Measurements from ENCODE around the gene SERPINB1. TPM values are rescaled to one million over a fixed set of nuclear protein-coding genes. Genes with fewer than 3 reads are reported as not detected.

SERPINB1 gene
- total RNA-seq, 1 experiment from 2014 or later = 73.2 TPM

DNA sequence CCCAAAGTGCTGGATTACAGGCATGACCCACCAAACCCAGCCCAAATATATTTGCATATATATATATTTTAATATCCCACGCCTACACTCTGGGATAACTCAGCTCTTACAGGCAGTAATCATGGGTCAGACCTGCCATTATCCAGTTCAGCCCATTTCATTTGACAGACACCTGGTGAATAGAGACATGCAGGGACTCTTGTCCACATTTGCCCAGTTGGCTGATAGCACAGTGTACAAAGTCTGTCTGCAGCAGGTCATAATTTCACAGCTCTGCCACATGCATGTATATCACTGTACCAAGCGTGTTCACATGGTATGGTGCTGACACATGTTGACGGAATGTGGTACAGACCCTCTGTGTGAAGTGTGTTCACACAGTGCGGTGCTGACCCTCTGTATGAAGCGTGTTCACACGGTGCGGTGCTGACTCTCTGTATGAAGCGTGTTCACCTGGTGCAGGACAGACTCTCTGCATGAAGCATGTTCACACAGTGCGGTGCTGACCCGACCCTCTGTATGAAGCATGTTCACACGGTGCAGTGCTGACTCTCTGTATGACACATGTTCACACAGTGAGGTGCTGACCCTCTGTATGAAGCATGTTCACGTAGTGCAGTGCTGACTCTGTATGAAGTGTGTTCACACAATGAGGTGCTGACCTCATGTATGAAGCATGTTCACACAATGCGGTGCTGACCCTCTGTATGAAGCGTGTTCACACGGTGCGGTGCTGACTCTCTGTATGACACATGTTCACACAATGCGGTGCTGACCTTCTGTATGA lies 10.3 kb upstream of the SERPINB1 start:
- no peak for ATAC-seq
- ChIA-PET CTCF (interaction anchor here (1.8 to 1.9 kb wide), 2 partner anchors 60 to 100 kb away, joined by 5 to 8 read pairs; no protein-coding TSS in a partner anchor), RAD21 (ENCODE audit: low non-redundant PET in 1 of 2, low total read pairs in 2 of 2, uncharacterized antibody in 2 of 2, unreplicated experiment in 2 of 2) (no interaction called here), POLR2A (interaction anchor here (2.2 kb wide), 2 partner anchors 10 to 17 kb away, joined by 9 to 14 read pairs; partner anchors contain the start of gene SERPINB1)
- intact Hi-C loops (cut with micrococcal nuclease) = no loop called here
- no peaks in the 10 kb centered on the region for H3K79me2 ChIP-seq (ENCODE audit: insufficient read depth, low read length)
- no peak overlapping the region for H3K9ac ChIP-seq (ENCODE audit: low read length)
- H4K20me1 ChIP-seq (ENCODE audit: insufficient read depth) = no peaks in the 10 kb centered on the region
- H3K27me3 ChIP-seq (ENCODE audit: insufficient read depth, low read length) = no peaks in the 10 kb centered on the region
- H3K9me3 ChIP-seq (ENCODE audit: control insufficient read depth in 1 of 2, insufficient read depth in 1 of 2, low read depth in 1 of 2, low read length in 2 of 2) = no peaks in the 10 kb centered on the region
- no TSS peak for BruUV-seq (replicated peaks)
- no peak overlapping the region for H3K4me3 ChIP-seq (replicated peaks in 1 of 2; ENCODE audit: low read depth in 1 of 2, low read length in 2 of 2)
- H3K27ac ChIP-seq (ENCODE audit: low read depth, low read length) = no peak overlapping the region
- no peaks in the 10 kb centered on the region for H3K9me2 ChIP-seq (ENCODE audit: insufficient read depth)
- H3K36me3 ChIP-seq (ENCODE audit: control insufficient read depth in 1 of 2, insufficient read depth in 2 of 2, low read length in 2 of 2) = no peaks in the 10 kb centered on the region
- peaks cover 40 to 88% of the 10 kb centered on the region in 2 experiments for H3K4me1 ChIP-seq (ENCODE audit: control insufficient read depth in 1 of 2, insufficient read depth in 2 of 2, low read length in 2 of 2)
- no peak overlapping the region for H3K4me2 ChIP-seq (ENCODE audit: low read length)
- H2AFZ ChIP-seq (ENCODE audit: low read depth, low read length, poor library complexity, severe bottlenecking) = no peak overlapping the region
- TF ChIP-seq POLR2A (IDR thresholded peaks at IDR 0.05; ENCODE audit: borderline replicate concordance, extremely low read depth, insufficient read depth, insufficient read length) (no peak), POLR2AphosphoS5 (IDR thresholded peaks at IDR 0.05; ENCODE audit: low read depth, low read length) (no peak), FOSL1 (IDR thresholded peaks at IDR 0.05; ENCODE audit: low read depth) (no peak), CEBPB (IDR thresholded peaks at IDR 0.05; ENCODE audit: low read depth) (no peak), ZBTB33 (IDR thresholded peaks at IDR 0.05; ENCODE audit: extremely low read depth, insufficient replicate concordance, low read length) (no peak), ELF1 (IDR thresholded peaks at IDR 0.05; ENCODE audit: borderline replicate concordance, low read depth) (no peak), EZH2phosphoT487 (IDR thresholded peaks at IDR 0.05; ENCODE audit: borderline replicate concordance) (no peak), RAD21 (IDR thresholded peaks at IDR 0.05; ENCODE audit: low read depth) (no peak), SIN3A (IDR thresholded peaks at IDR 0.05; ENCODE audit: low read depth) (no peak), EGR1 (IDR thresholded peaks at IDR 0.05; ENCODE audit: low read depth) (no peak), CBX3 (IDR thresholded peaks at IDR 0.05; ENCODE audit: low read depth) (no peak), YY1 (IDR thresholded peaks at IDR 0.05; ENCODE audit: extremely low read depth, insufficient replicate concordance, low read depth, low read length) (no peak), SP1 (IDR thresholded peaks at IDR 0.05; ENCODE audit: low read depth) (no peak), REST (IDR thresholded peaks at IDR 0.05; ENCODE audit: low read depth) (no peak), TCF7L2 (IDR thresholded peaks at IDR 0.05; ENCODE audit: borderline replicate concordance, extremely low read depth, insufficient read depth, insufficient read length) (no peak), ZNF274 (IDR thresholded peaks at IDR 0.05; ENCODE audit: low read depth, low read length) (no peak), JUND (IDR thresholded peaks at IDR 0.05) (no peak)
- TF ChIP-seq, protein P1, sequence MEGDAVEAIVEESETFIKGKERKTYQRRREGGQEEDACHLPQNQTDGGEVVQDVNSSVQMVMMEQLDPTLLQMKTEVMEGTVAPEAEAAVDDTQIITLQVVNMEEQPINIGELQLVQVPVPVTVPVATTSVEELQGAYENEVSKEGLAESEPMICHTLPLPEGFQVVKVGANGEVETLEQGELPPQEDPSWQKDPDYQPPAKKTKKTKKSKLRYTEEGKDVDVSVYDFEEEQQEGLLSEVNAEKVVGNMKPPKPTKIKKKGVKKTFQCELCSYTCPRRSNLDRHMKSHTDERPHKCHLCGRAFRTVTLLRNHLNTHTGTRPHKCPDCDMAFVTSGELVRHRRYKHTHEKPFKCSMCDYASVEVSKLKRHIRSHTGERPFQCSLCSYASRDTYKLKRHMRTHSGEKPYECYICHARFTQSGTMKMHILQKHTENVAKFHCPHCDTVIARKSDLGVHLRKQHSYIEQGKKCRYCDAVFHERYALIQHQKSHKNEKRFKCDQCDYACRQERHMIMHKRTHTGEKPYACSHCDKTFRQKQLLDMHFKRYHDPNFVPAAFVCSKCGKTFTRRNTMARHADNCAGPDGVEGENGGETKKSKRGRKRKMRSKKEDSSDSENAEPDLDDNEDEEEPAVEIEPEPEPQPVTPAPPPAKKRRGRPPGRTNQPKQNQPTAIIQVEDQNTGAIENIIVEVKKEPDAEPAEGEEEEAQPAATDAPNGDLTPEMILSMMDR (IDR thresholded peaks at IDR 0.05 in 2 of 3, conservative IDR thresholded peaks at IDR 0.05 in 1 of 3; ENCODE audit: borderline replicate concordance in 1 of 3, insufficient read depth in 1 of 3, low read depth in 2 of 3, low read length in 2 of 3) = no peak
- TF ChIP-seq, protein P2, sequence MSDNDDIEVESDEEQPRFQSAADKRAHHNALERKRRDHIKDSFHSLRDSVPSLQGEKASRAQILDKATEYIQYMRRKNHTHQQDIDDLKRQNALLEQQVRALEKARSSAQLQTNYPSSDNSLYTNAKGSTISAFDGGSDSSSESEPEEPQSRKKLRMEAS (IDR thresholded peaks at IDR 0.05) = no peak
- no peak for DNase-seq (ENCODE audit: low read depth, low spot score)
